ENCODE results near the gene NCAM2.

NCAM2 gene

GRCh38 chr21:21111309-21111920 is 113.2 kb downstream of the NCAM2 start:
- no peak for DNase-seq

- DNase-seq, result no peak
Observed at GRCh38 chr21:21114461-21114860, 116.3 kb downstream of the NCAM2 start.

- no peak for DNase-seq
Observed at GRCh38 chr21:21119091-21119490, 120.9 kb downstream of the NCAM2 start.

GRCh38 chr21:21122680-21123079 is 124.5 kb downstream of the NCAM2 start:
- no peak for DNase-seq

- DNase-seq, result no peak
Observed at GRCh38 chr21:21132390-21132789, 134.2 kb downstream of the NCAM2 start.

GRCh38 chr21:21137986-21138385 is 139.8 kb downstream of the NCAM2 start:
- DNase-seq, result no peak

- no peak for DNase-seq
Observed at GRCh38 chr21:21146587-21147373, 148.6 kb downstream of the NCAM2 start.

GRCh38 chr21:21147374-21147745 is 149.2 kb downstream of the NCAM2 start:
- DNase-seq, result no peak

- peak; percentile 21 to 45 for DNase-seq
Observed at GRCh38 chr21:21148009-21148408, 149.8 kb downstream of the NCAM2 start.

- no peak for DNase-seq
Observed at GRCh38 chr21:21148514-21148913, 150.3 kb downstream of the NCAM2 start.

- DNase-seq, result peak in 1 of 2 experiments; percentile 6
Observed at GRCh38 chr21:21149445-21149844, 151.2 kb downstream of the NCAM2 start.

GRCh38 chr21:21151231-21151630 is 153.0 kb downstream of the NCAM2 start:
- DNase-seq, result no peak

- DNase-seq, result no peak
Observed at GRCh38 chr21:21156397-21156796, 158.2 kb downstream of the NCAM2 start.

- DNase-seq, result no peak
Observed at GRCh38 chr21:21156957-21157356, 158.7 kb downstream of the NCAM2 start.

- no peak for DNase-seq
Observed at GRCh38 chr21:21158376-21158918, 160.2 kb downstream of the NCAM2 start.

GRCh38 chr21:21159253-21159899 is 161.2 kb downstream of the NCAM2 start:
- DNase-seq, result peak in 1 of 2 experiments; percentile 9

GRCh38 chr21:21162786-21163185 is 164.6 kb downstream of the NCAM2 start:
- no peak for DNase-seq

GRCh38 chr21:21163904-21164303 is 165.7 kb downstream of the NCAM2 start:
- peak; percentile 39 to 61 for DNase-seq

GRCh38 chr21:21165063-21165645 is 166.9 kb downstream of the NCAM2 start:
- no peak for DNase-seq

- no peak for DNase-seq
Observed at GRCh38 chr21:21174676-21175075, 176.5 kb downstream of the NCAM2 start.

GRCh38 chr21:21175798-21176334 is 177.7 kb downstream of the NCAM2 start:
- no peak for DNase-seq

GRCh38 chr21:21177353-21177986 is 179.3 kb downstream of the NCAM2 start:
- DNase-seq, result no peak

All from SHP77 (cell line).